Frontal cortex (tissue), 4 donors: Measurements from ENCODE around the gene PRSS23. TPM values are rescaled to one million over a fixed set of nuclear protein-coding genes. Genes with fewer than 3 reads are reported as not detected.
A peak's percentile ranks its signal among the peaks of the same experiment; 100 is the strongest.
"Not testable (repeated sequence)": the region's sequence is repeated elsewhere in the genome, so short reads cannot be mapped to it uniquely, and the experiment has no call there.

Experiments used
- DNase-seq, 2 donors: peaks; one replicate each; pipeline ENCODE4 v3.0.0; 2012; ENCODE audit warnings: low spot score in 2 of 2
- FAIRE-seq: peaks from 2 replicates; lab custom pipeline; 2012; peaks lifted over from hg19 to GRCh38; lab: Jason Lieb, UNC
- total RNA-seq: library from RNA; depleted of rRNA; stranded (reverse); fragments of >200 nt; gene quantifications from one replicate; pipeline ENCODE4 v1.2.3, GENCODE V29; 2014
- donor health status: control.
- donor health status: control.
- donor health status: control.

The PRSS23 gene
- total RNA-seq, 1 donor from 2014 or later: 23.6 TPM

GRCh38 chr11:86810288-86810687, 9.9 kb downstream of the PRSS23 start:
- DNase-seq (no peak), FAIRE-seq (no peak)

DNA sequence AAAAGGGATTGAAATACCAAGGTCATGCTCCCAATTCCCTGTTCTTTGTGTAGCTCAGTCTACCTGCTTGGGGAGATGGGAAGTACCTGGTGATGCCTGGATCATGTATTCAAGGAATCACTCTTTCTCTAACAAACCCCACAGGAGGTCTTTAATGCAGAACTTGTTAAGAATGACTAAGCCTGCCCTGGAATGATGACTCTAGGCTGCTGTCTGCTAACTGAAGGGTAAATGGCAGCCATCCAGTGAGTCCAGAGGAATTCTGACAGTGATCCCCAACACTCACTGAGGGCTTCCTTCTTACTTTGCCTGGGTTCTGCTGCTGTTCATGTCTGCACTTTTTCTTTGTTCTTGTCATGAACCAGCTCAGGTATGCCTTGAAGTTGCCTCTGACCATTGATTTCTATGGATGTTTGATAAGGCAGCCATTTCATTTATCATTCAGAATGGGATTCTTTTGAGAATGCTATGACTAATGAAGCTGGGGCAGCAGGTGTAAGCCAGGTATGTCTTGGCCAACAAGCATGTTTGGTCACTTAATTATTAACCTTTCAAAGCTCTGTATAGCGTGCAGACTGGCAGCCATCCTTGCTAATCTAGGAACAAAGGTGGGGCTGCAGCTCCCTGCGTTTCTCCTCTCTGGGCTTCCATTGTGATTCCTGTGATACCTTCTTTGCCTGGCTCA, 11.4 kb downstream of the PRSS23 start:
- FAIRE-seq (no peak), DNase-seq (no peak)

DNA sequence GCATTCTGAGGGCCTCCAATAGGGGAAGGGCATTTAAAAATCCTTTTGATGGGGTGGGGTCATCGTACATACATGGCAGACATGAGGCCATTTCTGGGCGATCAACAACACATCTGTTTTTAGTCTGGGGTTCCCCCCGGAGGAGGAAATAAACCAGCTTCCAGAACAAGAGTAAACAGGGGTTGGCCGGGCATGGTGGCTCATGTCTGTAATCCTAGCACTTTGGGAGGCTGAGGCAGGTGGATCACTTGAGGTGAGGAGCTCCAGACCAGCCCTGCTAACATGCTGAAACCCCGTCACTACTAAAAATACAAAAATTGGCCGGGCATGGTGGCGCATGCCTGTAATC, 12.0 kb downstream of the PRSS23 start:
- no peak for DNase-seq
- FAIRE-seq: no peak

GRCh38 chr11:86812981-86813380, 12.6 kb downstream of the PRSS23 start:
- DNase-seq (no peak), FAIRE-seq (no peak)

- DNase-seq (no peak), FAIRE-seq (no peak)
These were observed 14.4 kb downstream of the PRSS23 start for GRCh38 chr11:86814775-86815174.

DNA sequence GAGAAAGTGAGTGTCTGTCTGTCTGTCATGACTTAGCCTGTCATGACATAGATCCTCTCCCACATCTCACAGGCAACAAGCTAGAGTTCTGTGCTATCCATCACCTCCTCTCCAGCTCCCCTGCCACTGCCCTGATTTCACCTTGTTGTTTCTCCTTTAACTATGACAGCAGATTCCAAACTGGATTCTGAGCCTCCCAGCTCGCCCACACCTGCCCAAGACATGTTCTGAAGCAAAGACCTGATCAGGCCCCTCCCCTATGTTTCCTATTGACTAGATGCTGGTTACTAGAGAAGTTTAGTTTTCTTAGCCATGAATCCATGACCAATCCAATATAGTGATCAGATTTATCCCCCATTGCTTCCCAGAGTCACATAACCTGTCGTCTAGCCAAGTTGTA, 15.4 kb downstream of the PRSS23 start:
- no peak for FAIRE-seq

GRCh38 chr11:86816251-86816726, 15.9 kb downstream of the PRSS23 start:
- no peak for FAIRE-seq
- DNase-seq: no peak

More for the DNA sequence above, 15.4 kb downstream of the PRSS23 start:
- DNase-seq: no peak

GRCh38 chr11:86818462-86819192, 18.3 kb downstream of the PRSS23 start:
- DNase-seq: peak in 1 of 2 donors; percentile 47
- peak; percentile 88 for FAIRE-seq

DNA sequence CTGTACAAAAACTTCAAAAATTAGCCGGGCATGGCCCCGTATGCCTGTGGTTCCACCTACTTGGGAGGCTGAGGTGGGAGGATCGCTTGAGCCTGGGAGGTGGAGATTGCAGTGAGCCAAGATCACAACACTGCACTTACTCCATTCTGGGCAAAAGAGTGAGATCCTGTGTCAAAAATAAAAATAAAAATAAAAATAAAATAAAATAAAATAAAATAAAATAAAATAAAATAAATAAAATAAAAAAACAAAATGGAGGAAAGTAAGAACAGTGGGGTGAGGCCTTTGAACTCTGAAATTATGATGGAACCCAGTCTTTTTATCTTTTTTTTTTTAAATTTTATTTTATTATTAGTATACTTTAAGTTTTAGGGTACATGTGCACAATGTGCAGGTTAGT, 23.8 kb downstream of the PRSS23 start:
- DNase-seq, FAIRE-seq: not testable (repeated sequence)

DNA sequence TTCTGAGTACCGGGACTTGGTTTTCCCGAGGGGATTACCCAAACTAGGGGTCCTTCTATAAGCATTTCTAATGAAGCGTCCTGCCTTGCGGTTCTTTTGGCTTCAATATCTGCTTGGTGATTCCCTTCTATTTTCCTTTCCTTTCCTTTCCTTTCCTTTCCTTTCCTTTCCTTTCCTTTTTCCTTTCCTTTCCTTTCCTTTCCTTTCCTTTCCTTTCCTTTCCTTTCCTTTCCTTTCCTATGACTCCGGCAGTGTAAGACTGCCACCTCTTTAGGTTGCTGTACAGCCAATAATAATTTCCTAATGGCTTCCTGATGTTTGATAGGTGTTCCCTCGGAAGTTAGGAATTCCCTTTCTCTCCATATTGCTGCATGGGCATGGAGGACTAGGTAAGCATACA, 34.0 kb downstream of the PRSS23 start:
- not testable (repeated sequence) for FAIRE-seq, DNase-seq

DNA sequence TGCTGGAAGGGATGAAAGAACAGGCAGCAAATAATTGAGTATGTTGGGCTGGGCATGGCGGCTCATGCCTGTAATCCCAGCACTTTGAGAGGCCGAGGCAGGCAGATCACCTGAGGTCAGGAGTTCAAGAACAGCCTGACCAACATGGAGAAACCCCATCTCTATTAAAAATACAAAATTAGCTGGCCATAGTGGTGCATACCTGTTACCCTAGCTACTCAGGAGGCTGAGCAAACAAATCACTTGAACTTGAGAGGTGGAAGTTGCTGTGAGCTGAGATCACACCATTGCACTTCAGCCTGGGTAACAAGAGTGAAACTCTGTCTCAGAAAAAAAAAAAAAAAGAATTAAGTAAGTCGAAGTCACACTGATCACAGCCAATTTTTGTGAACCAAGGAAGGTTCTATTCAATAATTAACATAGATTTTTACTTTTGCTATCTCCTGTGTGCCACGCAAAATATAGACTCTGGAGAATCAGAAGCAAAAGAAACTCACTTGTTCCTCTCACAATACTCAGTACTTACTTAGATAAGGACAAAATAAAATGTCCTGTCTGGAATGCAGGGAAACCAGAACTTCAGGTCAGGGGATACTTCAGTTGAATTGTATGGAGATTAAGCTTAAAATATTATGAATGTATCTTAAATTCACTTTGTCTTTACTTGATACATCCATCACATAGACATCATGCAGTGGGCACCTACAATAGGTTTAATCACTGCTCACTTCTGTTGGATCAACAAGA, 44.6 kb downstream of the PRSS23 start:
- FAIRE-seq, DNase-seq: not testable (repeated sequence)

DNA sequence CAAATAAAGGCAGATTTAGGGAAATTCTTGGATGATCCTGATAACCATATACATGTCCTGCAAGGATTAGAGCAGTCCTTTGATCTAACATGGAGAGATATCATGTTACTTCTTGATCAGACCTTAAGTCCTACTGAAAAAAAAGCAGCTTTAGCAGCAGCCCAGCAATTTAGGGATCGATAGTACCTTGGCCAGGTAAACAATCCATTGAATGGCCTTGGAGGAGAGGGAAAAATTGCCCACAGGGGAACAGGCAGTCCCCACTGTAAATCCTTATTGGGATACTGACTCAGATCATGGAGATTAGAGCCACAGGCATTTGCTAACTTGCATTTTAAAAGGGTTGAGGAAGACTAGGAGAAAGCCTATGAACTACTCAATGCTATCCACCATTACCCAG, 47.8 kb downstream of the PRSS23 start:
- no peak for FAIRE-seq

DNA sequence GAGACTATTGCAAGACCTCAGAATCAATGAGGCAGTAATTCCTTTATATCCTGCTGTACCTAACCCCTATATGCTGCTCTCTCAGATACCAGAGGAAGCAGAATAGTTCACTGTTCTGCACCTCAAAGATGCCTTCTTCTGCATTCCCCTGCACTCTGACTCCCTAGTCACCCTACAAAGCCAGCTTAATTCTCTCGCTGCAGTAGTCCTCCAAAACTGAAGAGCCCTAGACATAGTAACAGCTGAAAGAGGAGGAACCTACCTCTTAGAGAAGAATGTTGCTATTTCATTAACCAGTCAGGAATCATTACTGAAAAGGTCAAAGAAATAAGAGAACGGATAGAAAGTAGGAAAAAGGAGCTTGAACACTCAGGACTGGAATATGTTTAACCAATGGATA, 49.3 kb downstream of the PRSS23 start:
- DNase-seq: no peak
- no peak for FAIRE-seq

More for the DNA sequence above, 47.8 kb downstream of the PRSS23 start:
- no peak for DNase-seq

Other genes with a start within 250 kb of the PRSS23 start
- gene ME3, start 127.9 kb upstream of the PRSS23 start, total RNA-seq: 110 TPM
- gene FZD4, start 154.9 kb downstream of the PRSS23 start, total RNA-seq: 19.6 TPM
- gene TMEM135, start 237.4 kb downstream of the PRSS23 start, total RNA-seq: 37.5 TPM